ENCODE results near the gene AAK1.

DNA sequence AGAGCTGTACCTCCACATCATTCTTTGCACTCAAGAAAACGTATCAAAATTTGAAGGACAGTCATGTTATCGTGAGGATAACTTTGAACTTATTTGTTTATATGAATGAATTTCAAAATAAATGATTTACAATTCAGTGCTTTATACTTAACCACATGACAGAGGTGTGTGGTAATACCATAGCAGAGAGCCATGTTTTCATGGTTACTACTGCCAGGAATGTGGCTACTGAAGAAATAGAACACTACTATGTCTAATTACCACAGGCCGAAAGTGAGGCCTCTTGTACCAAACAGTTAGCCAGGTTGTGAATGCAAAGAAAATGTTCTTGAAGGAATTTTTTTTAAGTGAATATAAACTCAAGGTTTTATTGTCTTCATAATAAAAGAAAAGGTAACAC, 49.2 kb downstream of the AAK1 start:
- TF ChIP-seq NRF1 (IDR thresholded peaks at IDR 0.05; ENCODE audit: low read depth, low read length) (no peak), EP300 (IDR thresholded peaks at IDR 0.05; ENCODE audit: borderline replicate concordance in 1 of 2, low read depth in 1 of 2, low read length in 1 of 2) (no peak), USF2 (IDR thresholded peaks at IDR 0.05; ENCODE audit: borderline replicate concordance, low read depth, low read length) (no peak), CTCF (IDR thresholded peaks at IDR 0.05) (no peak), SMC3 (IDR thresholded peaks at IDR 0.05; ENCODE audit: low read depth, low read length) (no peak), TCF12 (IDR thresholded peaks at IDR 0.05) (no peak), REST (IDR thresholded peaks at IDR 0.05; ENCODE audit: low read depth, low read length) (no peak), TAF1 (IDR thresholded peaks at IDR 0.05; ENCODE audit: borderline replicate concordance, low read depth, low read length) (no peak)
- TF ChIP-seq, protein P1, sequence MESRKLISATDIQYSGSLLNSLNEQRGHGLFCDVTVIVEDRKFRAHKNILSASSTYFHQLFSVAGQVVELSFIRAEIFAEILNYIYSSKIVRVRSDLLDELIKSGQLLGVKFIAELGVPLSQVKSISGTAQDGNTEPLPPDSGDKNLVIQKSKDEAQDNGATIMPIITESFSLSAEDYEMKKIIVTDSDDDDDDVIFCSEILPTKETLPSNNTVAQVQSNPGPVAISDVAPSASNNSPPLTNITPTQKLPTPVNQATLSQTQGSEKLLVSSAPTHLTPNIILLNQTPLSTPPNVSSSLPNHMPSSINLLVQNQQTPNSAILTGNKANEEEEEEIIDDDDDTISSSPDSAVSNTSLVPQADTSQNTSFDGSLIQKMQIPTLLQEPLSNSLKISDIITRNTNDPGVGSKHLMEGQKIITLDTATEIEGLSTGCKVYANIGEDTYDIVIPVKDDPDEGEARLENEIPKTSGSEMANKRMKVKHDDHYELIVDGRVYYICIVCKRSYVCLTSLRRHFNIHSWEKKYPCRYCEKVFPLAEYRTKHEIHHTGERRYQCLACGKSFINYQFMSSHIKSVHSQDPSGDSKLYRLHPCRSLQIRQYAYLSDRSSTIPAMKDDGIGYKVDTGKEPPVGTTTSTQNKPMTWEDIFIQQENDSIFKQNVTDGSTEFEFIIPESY (IDR thresholded peaks at IDR 0.05; ENCODE audit: borderline replicate concordance, low read depth) = no peak
